MM.1S (cell line): ENCODE measurements around the gene HELB.

ENCODE experiments used
- DNase-seq: peaks from one replicate; pipeline ENCODE4 v3.0.0-alpha.2; 2015
- H2AFZ ChIP-seq: fragments of 300-600 bp; sonication (generic); 2 replicates; pipeline ENCODE4 v1.6.0; 2016; ENCODE audit warnings: antibody characterized with exemption, low read length
- H3F3A ChIP-seq: fragments of 300-600 bp; sonication (generic); 2 replicates; pipeline ENCODE4 v1.6.1; 2016; ENCODE audit warnings: mild to moderate bottlenecking, antibody characterized with exemption, low read length, moderate library complexity, mixed read lengths; ENCODE audit not compliant: insufficient read depth
- H3K27ac ChIP-seq: fragments of 300-600 bp; sonication (generic); 2 replicates; pipeline ENCODE4 v1.5.1; 2016; ENCODE audit warnings: mild to moderate bottlenecking, low read length
- H3K27me3 ChIP-seq: fragments of 300-600 bp; sonication (generic); replicated peaks from 2 replicates; pipeline ENCODE4 v1.6.0; 2016; ENCODE audit warnings: low read length; ENCODE audit not compliant: insufficient read depth
- H3K36me3 ChIP-seq: fragments of 300-600 bp; sonication (generic); replicated peaks from 2 replicates; pipeline ENCODE4 v1.6.1; 2016; ENCODE audit warnings: mild to moderate bottlenecking, low read length, mixed read lengths; ENCODE audit not compliant: insufficient read depth
- H3K4me1 ChIP-seq: fragments of 300-600 bp; sonication (generic); 2 replicates; pipeline ENCODE4 v1.6.1; 2016; ENCODE audit warnings: low read length, mixed read lengths
- H3K4me2 ChIP-seq: fragments of 300-600 bp; sonication (generic); 2 replicates; pipeline ENCODE4 v1.6.0; 2016; ENCODE audit warnings: low read depth, low read length
- H3K4me3 ChIP-seq: fragments of 300-600 bp; sonication (generic); 2 replicates; pipeline ENCODE4 v1.5.1; 2016; ENCODE audit warnings: low read length, mixed read lengths
- H3K79me2 ChIP-seq: fragments of 300-600 bp; sonication (generic); 2 replicates; pipeline ENCODE4 v1.6.1; 2016; ENCODE audit warnings: mixed run types, low read length, mixed read lengths
- H3K9ac ChIP-seq: fragments of 300-600 bp; sonication (generic); 2 replicates; pipeline ENCODE4 v1.6.1; 2016; ENCODE audit warnings: low read length, mixed read lengths
- H3K9me2 ChIP-seq: fragments of 300-600 bp; sonication (generic); replicated peaks from 2 replicates; pipeline ENCODE4 v1.6.1; 2016; ENCODE audit warnings: mild to moderate bottlenecking, low read length, mixed read lengths; ENCODE audit not compliant: insufficient read depth
- H3K9me3 ChIP-seq: fragments of 300-600 bp; sonication (generic); replicated peaks from 2 replicates; pipeline ENCODE4 v1.6.1; 2016; ENCODE audit warnings: mild to moderate bottlenecking, low read length, mixed read lengths; ENCODE audit not compliant: insufficient read depth
- H4K20me1 ChIP-seq: fragments of 300-600 bp; sonication (generic); 2 replicates; pipeline ENCODE4 v1.6.1; 2016; ENCODE audit warnings: mild to moderate bottlenecking, low read length, moderate library complexity, mixed read lengths; ENCODE audit not compliant: insufficient read depth
- CTCF ChIP-seq: fragments of 300-600 bp; sonication (generic); IDR thresholded peaks from 2 replicates; pipeline ENCODE4 v1.5.1; 2016; ENCODE audit warnings: antibody characterized with exemption, low read length, mixed read lengths
- EZH2 ChIP-seq: fragments of 300-600 bp; sonication (generic); optimal IDR thresholded peaks from 2 replicates; pipeline ENCODE3; 2017; ENCODE audit warnings: low read depth, mild to moderate bottlenecking, antibody characterized with exemption, low read length, mixed read lengths
- EZH2phosphoT487 ChIP-seq: fragments of 300-600 bp; sonication (generic); IDR thresholded peaks from 2 replicates; pipeline ENCODE4 v1.6.1; 2018; ENCODE audit warnings: antibody characterized with exemption, low read length

The HELB gene

GRCh38 chr12:66319266-66319954 is 17.1 kb downstream of the HELB start:
- Histone ChIP-seq H3K9me2 (no peaks in the 10 kb centered on the region), H3K4me1 (no peaks in the 10 kb centered on the region), H3K36me3 (0 out of 2 replicates have a peak, but pooled peaks cover 3% of the 10 kb centered on the region), H2AFZ (no peak overlapping the region), H3K4me3 (no peak overlapping the region), H3K9me3 (no peaks in the 10 kb centered on the region), H3K27ac (no peak overlapping the region), H3F3A (no peaks in the 10 kb centered on the region), H3K79me2 (0 out of 2 replicates have a peak, but pooled peaks cover 2% of the 10 kb centered on the region), H4K20me1 (no peaks in the 10 kb centered on the region), H3K27me3 (no peaks in the 10 kb centered on the region), H3K9ac (no peak overlapping the region), H3K4me2 (no peak overlapping the region)
- DNase-seq = no peak
- TF ChIP-seq EZH2 (no peak), CTCF (no peak), EZH2phosphoT487 (no peak)

GRCh38 chr12:66320996-66321395 is 18.7 kb downstream of the HELB start:
- no peak for DNase-seq
- Histone ChIP-seq H3K36me3 (0 out of 2 replicates have a peak, but pooled peaks cover 2% of the 10 kb centered on the region), H3F3A (no peaks in the 10 kb centered on the region), H3K4me1 (no peaks in the 10 kb centered on the region), H3K9me2 (no peaks in the 10 kb centered on the region), H3K27me3 (no peaks in the 10 kb centered on the region), H3K9me3 (no peaks in the 10 kb centered on the region), H3K9ac (no peak overlapping the region), H3K79me2 (no peaks in the 10 kb centered on the region), H3K4me3 (no peak overlapping the region), H3K4me2 (no peak overlapping the region), H4K20me1 (no peaks in the 10 kb centered on the region), H3K27ac (no peak overlapping the region), H2AFZ (no peak overlapping the region)
- TF ChIP-seq EZH2phosphoT487 (no peak), EZH2 (no peak), CTCF (no peak)

- Histone ChIP-seq H3F3A (no peaks in the 10 kb centered on the region), H3K9me2 (no peaks in the 10 kb centered on the region), H3K4me3 (no peak overlapping the region), H3K36me3 (no peaks in the 10 kb centered on the region), H3K9me3 (no peaks in the 10 kb centered on the region), H3K79me2 (no peaks in the 10 kb centered on the region), H3K27me3 (no peaks in the 10 kb centered on the region), H2AFZ (no peak overlapping the region), H4K20me1 (no peaks in the 10 kb centered on the region), H3K27ac (no peak overlapping the region), H3K4me1 (no peaks in the 10 kb centered on the region), H3K9ac (no peak overlapping the region), H3K4me2 (no peak overlapping the region)
- DNase-seq = no peak
- TF ChIP-seq CTCF = no peak
- TF ChIP-seq EZH2 = no peak
- TF ChIP-seq EZH2phosphoT487 = no peak
Observed at GRCh38 chr12:66321435-66321834, 19.1 kb downstream of the HELB start.
